Measurements from ENCODE around the gene C1QTNF8.
"Not testable (repeated sequence)": the region's sequence is repeated elsewhere in the genome, so short reads cannot be mapped to it uniquely, and the experiment has no call there.

C1QTNF8 gene

DNA sequence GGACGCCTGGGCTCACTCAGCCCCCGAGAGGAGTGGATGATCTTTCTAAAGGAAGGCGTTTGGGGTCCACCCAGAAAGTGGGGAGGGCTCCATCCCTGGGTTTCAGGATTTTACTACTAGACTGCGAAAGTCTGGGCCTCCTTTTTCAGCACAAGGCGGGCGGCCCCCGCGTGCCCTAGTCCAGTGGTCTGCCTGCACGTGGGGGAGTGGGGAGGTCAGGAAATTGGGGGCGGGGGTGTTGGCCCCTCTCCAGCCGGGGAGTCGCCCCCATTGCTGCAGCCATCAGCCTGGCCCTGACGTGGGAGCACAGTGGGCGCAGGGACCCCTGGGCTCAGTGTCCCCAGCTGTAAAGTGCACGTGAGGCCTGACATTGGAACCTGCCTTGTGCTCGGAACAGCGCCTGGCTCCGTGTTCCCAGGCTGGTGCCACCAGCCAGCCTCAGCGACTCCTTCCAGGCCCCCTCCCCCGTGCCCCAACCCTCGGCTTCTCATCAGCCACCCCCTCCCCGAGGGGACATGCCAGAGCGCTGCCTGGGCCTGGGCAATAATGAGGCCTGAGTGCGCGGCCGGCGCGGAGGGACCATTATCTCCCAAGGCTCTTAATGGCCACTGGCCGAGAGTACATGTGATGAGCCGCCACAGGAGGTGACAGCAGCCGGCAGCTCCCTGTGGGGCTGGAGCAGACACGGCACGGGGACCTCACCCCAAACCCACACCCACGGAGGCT is 2.4 kb upstream of the C1QTNF8 start:
- TF ChIP-seq ZNF274 (IDR thresholded peaks at IDR 0.05; ENCODE audit: low read depth, low read length), result no peak
- H3K4me3 ChIP-seq (ENCODE audit: low read length), result no peak overlapping the region

DNA sequence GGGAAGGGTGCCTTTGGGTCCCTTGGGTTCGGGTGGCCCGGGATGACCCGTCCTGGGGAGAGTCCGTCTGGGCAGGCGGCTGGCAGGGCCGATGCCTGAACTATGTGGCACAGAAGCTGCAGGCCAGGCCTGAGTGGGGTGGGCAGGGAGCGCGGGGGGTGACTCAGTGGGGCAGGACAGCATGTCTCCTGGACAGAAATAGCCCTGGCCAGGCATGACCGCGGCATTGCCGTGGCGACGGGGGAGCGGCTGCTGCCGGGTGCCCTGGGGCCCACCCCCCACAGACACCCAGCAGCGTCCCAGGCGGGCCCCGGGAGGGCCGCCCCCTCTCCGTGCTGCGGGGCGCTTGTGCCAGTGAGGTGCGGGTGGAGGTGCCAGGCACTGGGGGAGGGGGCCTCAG is 1.8 kb upstream of the C1QTNF8 start:
- no peak overlapping the region for H3K4me3 ChIP-seq (ENCODE audit: low read length)
- TF ChIP-seq ZNF274 (IDR thresholded peaks at IDR 0.05; ENCODE audit: low read depth, low read length), result no peak

DNA sequence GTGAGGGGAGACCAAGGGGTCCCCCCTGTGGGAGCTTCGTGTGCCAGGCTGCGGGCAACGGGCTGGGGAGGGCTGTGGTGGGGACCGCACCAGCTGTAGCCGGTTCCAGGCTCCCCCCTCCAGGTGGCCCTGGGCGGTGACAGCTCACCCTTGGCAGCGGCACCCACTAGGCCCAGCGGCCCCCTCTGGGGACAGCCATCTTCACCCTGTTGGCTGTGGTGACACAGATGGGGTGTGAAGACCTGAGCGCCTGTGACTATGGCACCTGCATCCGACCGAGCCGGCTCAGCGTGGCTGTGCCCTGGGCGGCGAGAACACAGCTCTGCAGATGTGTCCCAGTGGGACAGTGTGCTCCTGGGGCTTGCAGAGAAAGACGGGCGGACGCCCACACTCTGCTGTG is 1.1 kb upstream of the C1QTNF8 start:
- TF ChIP-seq ZNF274 (IDR thresholded peaks at IDR 0.05; ENCODE audit: low read depth, low read length), result no peak
- no peak overlapping the region for H3K4me3 ChIP-seq (ENCODE audit: low read length)

DNA sequence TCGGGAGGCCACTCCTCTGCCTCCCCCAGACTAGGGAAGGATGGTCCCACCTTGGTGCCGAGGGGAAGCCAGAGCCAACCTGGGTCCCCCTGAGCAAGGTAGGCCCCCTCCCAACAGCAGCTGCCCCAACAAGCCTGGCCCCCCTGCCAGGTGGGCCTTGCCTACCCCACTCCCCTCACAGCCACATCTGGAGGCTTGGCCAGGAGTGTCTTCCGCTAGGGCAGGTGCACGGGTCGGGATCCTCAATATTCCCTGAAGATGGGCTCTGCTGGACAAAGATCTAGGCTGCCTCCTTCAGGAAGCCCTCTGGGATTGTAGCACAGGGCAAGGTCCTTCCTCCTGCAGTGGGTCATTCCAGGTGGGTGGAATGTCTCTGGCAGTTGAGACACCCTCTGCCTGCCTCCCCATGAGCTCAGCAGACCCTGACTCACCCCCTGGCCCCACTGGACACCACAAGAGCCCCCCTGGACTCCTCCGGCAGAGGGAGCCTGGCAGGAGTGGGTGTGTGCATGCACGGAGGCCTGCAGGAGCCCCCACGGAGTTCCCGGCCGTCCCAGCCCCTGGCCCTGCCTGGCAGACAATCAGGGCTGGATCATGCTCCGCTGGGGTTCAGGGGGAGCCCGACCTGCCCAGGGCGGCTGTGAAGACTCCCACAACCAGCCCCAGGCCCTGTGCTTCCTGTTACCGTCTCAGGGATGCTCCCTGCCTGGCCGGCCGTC is 435 bp downstream of the C1QTNF8 start:
- no peak overlapping the region for H3K4me3 ChIP-seq (ENCODE audit: low read length)
- no peak for TF ChIP-seq ZNF274 (IDR thresholded peaks at IDR 0.05; ENCODE audit: low read depth, low read length)

DNA sequence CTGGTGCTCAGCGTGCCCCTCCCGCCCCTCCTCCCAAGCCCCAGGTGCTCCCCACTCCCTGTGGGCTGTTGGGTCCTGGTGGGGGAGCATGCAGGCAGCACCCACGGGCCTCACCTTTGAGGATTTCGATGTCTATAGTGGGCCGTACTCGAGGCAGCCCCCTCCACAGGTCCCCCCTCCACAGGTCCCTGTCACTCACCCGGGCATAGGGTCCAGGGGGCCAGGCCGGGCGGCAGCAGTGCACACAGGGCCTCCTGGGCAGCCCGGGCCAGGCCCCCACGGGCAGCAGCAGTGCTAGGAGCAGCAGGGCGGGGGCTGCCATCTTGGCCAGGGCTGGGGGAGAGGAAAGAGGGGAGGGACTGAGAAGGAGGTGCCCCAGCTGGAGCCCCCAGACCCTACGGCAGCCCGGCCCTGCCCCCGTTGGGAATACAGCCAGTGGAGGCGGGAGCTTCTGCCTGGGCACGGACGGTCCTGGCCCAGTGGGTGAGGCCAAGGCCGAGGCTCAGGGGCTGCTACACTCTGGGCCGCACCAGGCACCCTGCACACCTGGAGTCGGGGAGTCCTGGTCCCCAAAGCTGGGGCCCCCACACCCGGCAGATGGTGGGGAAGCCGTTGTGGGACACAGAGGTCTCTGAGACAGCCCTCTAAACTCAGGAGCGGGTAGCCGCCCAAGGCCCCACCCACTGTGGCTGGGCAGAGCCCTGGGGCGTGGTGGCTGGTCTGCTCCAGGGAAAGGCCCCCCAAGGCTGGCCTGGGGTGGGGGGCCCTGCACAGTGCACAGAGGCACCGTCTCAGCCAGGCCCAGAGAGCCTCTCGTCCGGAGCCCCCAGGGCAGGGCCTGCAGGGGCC is 1.2 kb downstream of the C1QTNF8 start:
- no peak overlapping the region for H3K4me3 ChIP-seq (ENCODE audit: low read length)
- no peak for TF ChIP-seq ZNF274 (IDR thresholded peaks at IDR 0.05; ENCODE audit: low read depth, low read length)

DNA sequence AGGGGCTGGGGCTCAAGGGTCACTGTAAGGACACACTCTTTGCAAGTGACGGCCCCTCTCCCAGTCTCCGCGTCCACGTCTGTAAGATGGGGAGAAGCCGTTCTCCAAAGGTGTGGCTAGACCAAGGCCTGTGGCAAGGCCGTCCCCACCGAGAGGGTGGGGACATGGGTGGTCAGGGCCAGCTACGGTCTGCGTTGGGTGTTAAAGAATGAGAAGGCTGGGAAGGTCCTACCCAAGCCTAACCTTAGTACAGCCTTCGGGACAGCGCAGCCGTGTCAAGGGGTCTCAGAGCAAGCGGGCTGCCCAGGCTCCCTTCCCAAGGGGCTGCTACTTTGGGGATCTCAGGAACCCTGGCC is 1.9 kb downstream of the C1QTNF8 start:
- H3K4me3 ChIP-seq (ENCODE audit: low read length), result no peak overlapping the region
- no peak for TF ChIP-seq ZNF274 (IDR thresholded peaks at IDR 0.05; ENCODE audit: low read depth, low read length)

DNA sequence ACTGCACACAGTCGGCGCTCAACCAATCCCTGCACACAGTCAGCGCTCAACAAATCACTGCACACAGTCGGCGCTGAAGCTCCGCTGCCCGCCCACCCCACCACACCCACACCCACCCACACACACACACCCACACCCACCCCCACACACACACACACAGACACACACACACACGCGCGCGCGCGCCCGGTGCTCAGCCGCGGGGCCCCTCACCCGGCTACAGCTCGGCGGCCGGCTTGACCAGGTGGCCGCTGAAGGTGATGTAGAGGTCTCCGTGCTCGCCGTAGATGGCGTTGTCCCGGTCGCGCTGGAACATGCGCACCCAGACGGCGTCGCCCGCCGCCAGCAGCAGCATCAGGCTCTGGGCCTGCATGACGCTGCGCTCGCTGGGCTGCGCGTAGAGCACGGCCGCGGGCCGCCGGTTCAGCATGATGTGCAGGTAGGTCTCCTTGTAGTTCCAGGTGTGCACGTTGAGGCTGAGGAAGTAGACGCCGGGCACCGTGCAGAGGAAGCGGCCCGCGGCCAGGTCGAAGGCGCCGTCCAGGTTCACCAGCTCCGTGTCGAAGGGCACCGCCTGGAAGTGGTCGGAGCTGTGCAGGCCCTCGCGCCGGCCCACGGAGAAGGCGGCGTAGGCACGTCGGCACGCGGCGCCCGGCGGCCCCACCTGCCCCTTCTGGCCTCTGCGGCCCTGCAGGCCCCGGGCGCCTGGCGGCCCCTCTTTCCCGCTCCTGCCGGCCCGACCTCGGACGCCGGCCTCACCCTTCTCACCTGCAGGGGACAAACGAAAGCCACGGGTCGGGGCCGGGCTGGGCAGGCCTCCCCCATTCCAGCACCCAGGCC is 2.5 kb downstream of the C1QTNF8 start:
- no peak overlapping the region for H3K4me3 ChIP-seq (ENCODE audit: low read length)
- TF ChIP-seq ZNF274 (IDR thresholded peaks at IDR 0.05; ENCODE audit: low read depth, low read length), result no peak

DNA sequence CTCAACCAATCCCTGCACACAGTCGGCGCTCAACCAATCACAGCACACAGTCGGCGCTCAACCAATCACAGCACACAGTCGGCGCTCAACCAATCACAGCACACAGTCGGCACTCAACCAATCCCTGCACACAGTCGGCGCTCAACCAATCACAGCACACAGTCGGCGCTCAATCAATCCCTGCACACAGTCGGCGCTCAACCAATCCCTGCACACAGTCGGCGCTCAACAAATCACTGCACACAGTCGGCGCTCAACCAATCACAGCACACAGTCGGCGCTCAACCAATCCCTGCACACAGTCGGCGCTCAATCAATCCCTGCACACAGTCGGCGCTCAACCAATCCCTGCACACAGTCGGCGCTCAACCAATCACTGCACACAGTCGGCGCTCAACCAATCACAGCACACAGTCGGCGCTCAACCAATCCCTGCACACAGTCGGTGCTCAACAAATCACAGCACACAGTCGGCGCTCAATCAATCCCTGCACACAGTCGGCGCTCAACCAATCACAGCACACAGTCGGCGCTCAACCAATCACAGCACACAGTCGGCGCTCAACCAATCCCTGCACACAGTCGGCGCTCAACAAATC is 3.3 kb downstream of the C1QTNF8 start:
- not testable (repeated sequence) for H3K4me3 ChIP-seq (ENCODE audit: low read length)

DNA sequence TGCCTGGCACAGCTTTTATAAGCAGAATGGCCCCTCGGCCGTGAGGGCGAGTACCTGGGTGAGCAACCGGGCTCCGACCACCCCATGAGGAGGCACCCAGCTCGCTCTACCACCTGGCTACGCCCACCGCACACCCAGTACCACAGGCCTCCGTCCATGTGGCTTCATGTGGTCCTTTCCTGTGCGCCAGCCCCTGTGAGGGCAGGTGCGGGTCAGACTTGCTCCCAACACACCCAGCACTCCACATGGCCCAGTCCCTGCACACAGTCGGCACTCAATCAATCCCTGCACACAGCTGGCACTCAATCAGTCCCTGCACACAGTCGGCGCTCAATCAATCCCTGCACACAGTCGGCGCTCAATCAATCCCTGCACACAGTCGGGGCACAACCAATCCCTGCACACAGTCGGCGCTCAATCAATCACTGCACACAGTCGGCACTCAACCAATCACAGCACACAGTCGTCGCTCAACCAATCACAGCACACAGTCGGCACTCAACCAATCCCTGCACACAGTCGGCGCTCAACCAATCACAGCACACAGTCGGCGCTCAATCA is 4.0 kb downstream of the C1QTNF8 start:
- TF ChIP-seq ZNF274 (IDR thresholded peaks at IDR 0.05; ENCODE audit: low read depth, low read length), result no peak
- H3K4me3 ChIP-seq (ENCODE audit: low read length), result no peak overlapping the region

DNA sequence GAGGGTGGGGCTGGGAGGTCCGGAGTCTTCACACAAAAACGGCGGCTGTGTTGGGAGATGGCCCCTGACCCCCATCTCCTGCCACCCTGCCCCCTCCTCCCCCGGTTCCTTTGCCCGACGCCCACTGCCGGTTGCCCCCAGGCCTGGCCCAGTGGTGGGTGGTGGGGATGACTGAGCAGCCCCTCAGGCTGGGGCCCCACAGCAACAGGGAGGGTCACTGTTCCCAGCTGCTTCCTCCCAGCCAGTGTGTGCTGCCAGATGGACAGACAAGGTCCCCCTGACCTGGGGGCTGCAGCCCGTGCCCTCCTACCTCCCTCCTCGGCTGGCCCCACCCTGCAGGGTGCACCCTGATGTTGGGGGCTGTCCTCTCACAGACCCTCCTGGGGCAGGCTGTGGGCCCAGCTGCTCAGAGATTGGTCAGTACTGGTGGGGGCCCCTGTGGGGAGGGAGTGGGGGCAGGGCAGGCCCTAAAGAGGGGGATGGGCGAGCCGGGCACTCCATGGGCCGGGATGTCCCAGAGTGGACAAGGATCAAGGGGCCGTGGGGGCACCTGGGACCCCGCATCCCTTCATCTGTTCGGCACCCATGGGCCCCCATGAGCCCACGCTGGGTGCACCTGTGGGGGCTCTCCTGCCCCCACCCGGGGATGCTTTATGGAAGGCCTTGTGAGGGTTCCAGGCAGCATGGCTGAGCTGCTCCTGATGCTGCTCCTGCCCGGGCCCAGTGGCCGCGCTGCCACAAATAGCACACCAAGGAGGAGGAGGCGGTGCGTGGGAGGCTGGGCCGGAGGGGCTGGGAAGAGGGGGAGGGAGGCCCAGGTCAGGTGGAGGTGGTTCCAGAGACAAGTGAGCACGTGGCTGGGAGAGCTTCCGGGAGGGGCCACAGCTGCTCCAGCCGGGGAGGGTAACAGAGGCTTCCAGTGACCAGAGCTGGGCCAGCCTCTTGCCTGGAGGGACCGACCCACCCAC is 5.1 kb downstream of the C1QTNF8 start:
- H3K4me3 ChIP-seq (ENCODE audit: low read length), result no peak overlapping the region
- no peak for TF ChIP-seq ZNF274 (IDR thresholded peaks at IDR 0.05; ENCODE audit: low read depth, low read length)

DNA sequence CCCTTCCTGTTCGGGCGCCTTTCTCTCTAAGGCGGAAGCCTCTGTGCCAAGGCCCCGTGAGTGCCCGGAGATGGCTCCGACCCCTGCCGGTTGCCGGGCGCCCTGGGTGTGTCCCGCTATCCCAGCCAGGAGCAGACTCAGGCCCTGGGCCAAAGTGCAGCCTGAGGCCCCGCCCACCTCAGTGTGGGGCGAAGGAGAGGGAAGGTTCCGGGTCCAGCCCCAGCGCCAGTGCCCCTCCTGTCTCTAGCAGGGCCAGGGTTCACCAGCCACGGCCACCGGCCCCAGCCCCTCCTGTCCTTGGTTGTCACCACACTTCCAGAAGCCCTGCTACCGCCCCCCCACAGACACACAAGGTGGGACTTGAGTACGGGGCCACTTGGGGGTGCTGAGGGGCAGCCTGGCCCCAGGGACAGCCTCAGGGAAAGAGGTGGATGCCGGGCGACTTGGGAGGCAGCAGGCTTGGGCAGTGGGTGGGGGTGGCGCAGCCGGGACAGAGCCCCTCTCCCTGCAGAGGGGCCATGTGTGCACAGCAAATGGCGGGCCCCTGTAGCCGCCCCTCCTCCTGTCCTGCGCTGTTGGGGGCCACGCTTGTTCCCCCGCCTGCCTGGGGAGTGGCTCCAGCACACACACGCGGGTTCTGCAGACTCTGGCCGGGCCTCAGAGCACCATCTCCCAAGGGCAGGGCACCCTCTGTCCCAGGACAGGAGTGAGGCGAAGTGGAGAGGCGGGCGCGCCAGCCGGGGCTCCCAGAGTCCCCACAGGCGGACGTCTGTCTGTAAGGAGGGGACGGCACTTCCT is 6.0 kb downstream of the C1QTNF8 start:
- no peak for TF ChIP-seq ZNF274 (IDR thresholded peaks at IDR 0.05; ENCODE audit: low read depth, low read length)
- no peak overlapping the region for H3K4me3 ChIP-seq (ENCODE audit: low read length)

DNA sequence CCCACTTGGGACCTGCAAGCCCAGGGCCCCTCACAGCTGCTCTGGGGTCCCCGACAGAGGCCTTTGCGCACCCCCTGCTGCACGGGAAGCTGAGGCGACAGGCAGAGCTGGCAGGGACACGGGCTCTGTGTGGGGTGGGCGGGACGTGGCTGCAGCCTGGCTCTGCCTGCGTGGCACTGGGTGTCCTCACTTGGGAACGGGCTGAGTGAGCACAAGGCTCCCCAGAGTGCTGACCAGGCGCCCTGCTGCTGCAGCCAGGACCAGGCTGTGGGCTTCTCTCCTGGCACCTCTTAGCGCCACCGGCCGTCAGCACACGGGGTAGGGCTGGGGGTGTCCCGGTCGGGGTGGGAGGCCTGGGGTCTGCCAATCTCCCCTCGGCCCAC is 6.6 kb downstream of the C1QTNF8 start:
- H3K4me3 ChIP-seq (ENCODE audit: low read length), result no peak overlapping the region

More for the DNA sequence above, 6.6 kb downstream of the C1QTNF8 start:
- TF ChIP-seq ZNF274 (IDR thresholded peaks at IDR 0.05; ENCODE audit: low read depth, low read length), result no peak

Measured in GM08714 (cell line).